B cell (primary cell): ENCODE results near the gene CXCR6. TPM values are rescaled to one million over a fixed set of nuclear protein-coding genes. Genes with fewer than 3 reads are reported as not detected.

Experiments
- ATAC-seq: fragments of 200-7000 bp; cut with Tn5 transposase; one replicate; pipeline ENCODE4 v1.10.0; 2021; ENCODE audit warnings: low read depth, mild to moderate bottlenecking, moderate number of reproducible peaks, moderate library complexity
- CTCF ChIA-PET: fragments of 350-600 bp; sonication (Branson Sonifier 250); formaldehyde crosslinking; loops from one replicate; lab custom pipeline; 2021; ENCODE audit warnings: antibody characterized with exemption, inconsistent platforms; lab: Charles Lee
- POLR2A ChIA-PET: fragments of 350-600 bp; sonication (Branson Sonifier 250); formaldehyde crosslinking; loops from one replicate; lab custom pipeline; 2021; ENCODE audit warnings: antibody characterized with exemption; lab: Charles Lee
- DNase-seq: peaks from one replicate; pipeline ENCODE4 v3.0.0; 2013
- H2AFZ ChIP-seq: 2 replicates; pipeline ENCODE4 v1.6.1; 2012; ENCODE audit warnings: mild to moderate bottlenecking, low read depth, low read length; ENCODE audit not compliant: insufficient read depth, poor library complexity, severe bottlenecking
- H3K27ac ChIP-seq, 2 donors: 1 replicate in 1 of 2; 2 replicates in 1 of 2; pipeline ENCODE4 v1.5.1; 2012 to 2013; ENCODE audit warnings: low read length in 2 of 2, mild to moderate bottlenecking in 2 of 2, moderate library complexity in 1 of 2
- H3K27me3 ChIP-seq, 4 experiments: fragments of 200-600 bp in 1 of 4; sonication (generic) in 1 of 4; replicated peaks in 1 of 4; 1 replicate in 2 of 4; 2 replicates in 2 of 4; pipeline versions ENCODE4 v1.6.1 to v1.7.0; 2013 to 2016; ENCODE audit warnings: low read length in 3 of 4, mild to moderate bottlenecking in 2 of 4, mixed read lengths in 1 of 4, moderate library complexity in 1 of 4; ENCODE audit not compliant: insufficient read depth in 4 of 4, control insufficient read depth in 3 of 4; ENCODE audit errors: control extremely low read depth in 1 of 4
- H3K36me3 ChIP-seq, 2 experiments: replicated peaks in 1 of 2; 1 replicate in 1 of 2; 2 replicates in 1 of 2; pipeline versions ENCODE4 v1.6.1 to v1.7.1; 2013; ENCODE audit warnings: low read length in 1 of 2; ENCODE audit not compliant: insufficient read depth in 2 of 2, control insufficient read depth in 1 of 2; ENCODE audit errors: control extremely low read depth in 1 of 2, extremely low read depth in 1 of 2
- H3K4me1 ChIP-seq, 2 donors: fragments of 200-600 bp in 1 of 2; sonication (generic) in 1 of 2; 1 replicate in 1 of 2; 2 replicates in 1 of 2; pipeline versions ENCODE4 v1.5.1 to v1.6.1; 2013 to 2017; ENCODE audit warnings: low read length in 2 of 2; ENCODE audit not compliant: control insufficient read depth in 2 of 2, insufficient read depth in 2 of 2
- H3K4me2 ChIP-seq: replicated peaks from 2 replicates; pipeline ENCODE3; 2012; ENCODE audit warnings: mild to moderate bottlenecking, low read depth, low read length; ENCODE audit not compliant: poor library complexity, severe bottlenecking
- H3K4me3 ChIP-seq, 5 experiments: fragments of 200-600 bp in 1 of 5; sonication (generic) in 1 of 5; 1 replicate in 3 of 5; 2 replicates in 2 of 5; pipeline versions ENCODE4 v1.5.1 to v1.7.0; 2011 to 2016; ENCODE audit warnings: low read length in 4 of 5, mild to moderate bottlenecking in 4 of 5, low read depth in 2 of 5, control low read depth in 1 of 5, moderate library complexity in 1 of 5; ENCODE audit not compliant: insufficient read depth in 1 of 5; ENCODE audit errors: control extremely low read depth in 1 of 5, extremely low read depth in 1 of 5
- H3K79me2 ChIP-seq: fragments of 200-600 bp; sonication (generic); one replicate; pipeline ENCODE4 v1.6.0; 2016; ENCODE audit warnings: low read length; ENCODE audit not compliant: control insufficient read depth, insufficient read depth
- H3K9ac ChIP-seq: fragments of 200-600 bp; sonication (generic); 2 replicates; pipeline ENCODE4 v1.6.1; 2017; ENCODE audit warnings: mild to moderate bottlenecking, low read length, moderate library complexity
- H3K9me3 ChIP-seq, 3 donors: one replicate each; pipeline versions ENCODE4 v1.6.1 to v1.7.1; 2013; ENCODE audit warnings: low read length in 2 of 3; ENCODE audit not compliant: control insufficient read depth in 2 of 3, insufficient read depth in 1 of 3; ENCODE audit errors: control extremely low read depth in 1 of 3
- H4K20me1 ChIP-seq: 2 replicates; pipeline ENCODE4 v1.6.0; 2012; ENCODE audit warnings: mild to moderate bottlenecking, low read length; ENCODE audit not compliant: insufficient read depth, control insufficient read depth, poor library complexity, severe bottlenecking
- H3K27ac Mint-ChIP-seq: one replicate; pipeline ENCODE4 v1.8.0; 2021; ENCODE audit warnings: mixed read lengths
- H3K27me3 Mint-ChIP-seq: one replicate; pipeline ENCODE4 v1.8.0; 2021; ENCODE audit warnings: mixed read lengths
- H3K4me1 Mint-ChIP-seq: one replicate; pipeline ENCODE4 v1.8.0; 2021; ENCODE audit warnings: mixed read lengths
- H3K4me3 Mint-ChIP-seq: one replicate; pipeline ENCODE4 v1.8.0; 2021; ENCODE audit warnings: mixed read lengths
- H3K9me3 Mint-ChIP-seq: one replicate; pipeline ENCODE4 v1.8.0; 2022; ENCODE audit warnings: mixed read lengths; ENCODE audit not compliant: insufficient read depth
- CTCF ChIP-seq: fragments of 200-600 bp; IDR thresholded peaks from one replicate; pipeline ENCODE4 v1.8.0; 2022; ENCODE audit warnings: antibody characterized with exemption, mild to moderate bottlenecking
- EZH2 ChIP-seq: IDR thresholded peaks from 2 replicates; pipeline ENCODE4 v1.6.1; 2012; ENCODE audit warnings: borderline replicate concordance, low read depth, mild to moderate bottlenecking, moderate library complexity, low read length; ENCODE audit not compliant: insufficient read depth, poor library complexity, severe bottlenecking
- WGBS: methylation state at CpG from one replicate; pipeline ENCODE4 v1.1.5; 2013; ENCODE audit warnings: missing lambda C conversion rate; ENCODE audit not compliant: insufficient coverage; 5-methylcytosine and 5-hydroxymethylcytosine counted together
- intact Hi-C: fragments of 100-400 bp; cut with micrococcal nuclease; formaldehyde crosslinking; loops from one replicate; pipeline ENCODE4 v1.10.0; 2022
- polyA plus RNA-seq: library from polyadenylated mRNA; depleted of rRNA; stranded (reverse); fragments of >200 nt; gene quantifications from 2 replicates; pipeline ENCODE4 v1.2.3, GENCODE V29; 2012
- total RNA-seq, 2 donors: library from RNA; stranded (reverse); fragments of 120-200 nt in 1 of 2; gene quantifications; 1 replicate in 1 of 2; 2 replicates in 1 of 2; pipeline versions ENCODE4 v1.2.3 to v1.2.4, GENCODE V29; 2013 to 2022

CXCR6 gene
- total and polyA plus RNA-seq, 2 donors (not counting 1 experiment from before 2014, with no cell fraction given), result not detected

GRCh38 chr3:45967724-45968123 lies 24.5 kb downstream of the CXCR6 start:
- no peak overlapping the region for H3K4me3 Mint-ChIP-seq

DNA sequence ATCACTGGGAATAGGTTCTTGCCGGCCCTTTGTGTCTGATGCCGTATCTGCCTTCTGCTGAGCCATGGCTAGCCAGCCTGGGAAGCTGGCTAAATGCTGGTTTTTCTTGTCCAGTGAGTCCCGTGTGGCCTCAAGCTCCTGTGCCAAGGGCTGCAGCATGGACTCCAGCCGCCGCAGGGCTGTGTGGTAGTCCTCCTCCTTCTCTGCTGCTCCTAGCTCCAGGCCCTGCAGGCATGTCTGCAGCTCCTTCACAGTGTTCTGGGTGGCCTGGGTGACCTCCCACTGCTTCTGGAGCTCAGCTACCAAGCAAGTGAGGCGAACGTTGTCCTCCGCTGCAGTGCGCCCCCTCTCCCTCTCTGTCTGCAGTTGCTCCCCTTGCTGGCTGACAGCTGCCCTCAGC lies 24.9 kb downstream of the CXCR6 start:
- Histone ChIP-seq H3K4me3 (no peak overlapping the region), H2AFZ (no peak overlapping the region), H3K36me3 (peaks cover 0 to 74% of the 10 kb centered on the region in 2 experiments), H3K9me3 (no peaks in the 10 kb centered on the region), H3K27ac (no peak overlapping the region), H3K79me2 (no peaks in the 10 kb centered on the region), H4K20me1 (no peaks in the 10 kb centered on the region), H3K9ac (no peak overlapping the region), H3K4me1 (peaks cover 7 to 11% of the 10 kb centered on the region in 2 donors), H3K4me2 (no peak overlapping the region), H3K27me3 (no peaks in the 10 kb centered on the region)
- Mint-ChIP-seq H3K9me3 (no peaks in the 10 kb centered on the region), H3K4me3 (no peak overlapping the region), H3K27ac (no peak overlapping the region), H3K27me3 (no peaks in the 10 kb centered on the region), H3K4me1 (peaks cover 11% of the 10 kb centered on the region)
- ATAC-seq (no peak), DNase-seq (no peak)
- intact Hi-C loops, result no loop called here
- TF ChIP-seq EZH2 (no peak), CTCF (no peak)
- WGBS, result 99% methylated on average over 9 of the region's 9 CpGs
- ChIA-PET POLR2A (no interaction called here), CTCF (interaction anchor here (0.6 to 1.4 kb wide), 3 partner anchors 30 to 110 kb away, joined by 3 read pairs; no protein-coding TSS in a partner anchor)

More at GRCh38 chr3:45967724-45968123, 24.5 kb downstream of the CXCR6 start:
- DNase-seq, result no peak
- Mint-ChIP-seq H3K27ac (no peak overlapping the region), H3K4me1 (peaks cover 7% of the 10 kb centered on the region), H3K27me3 (no peaks in the 10 kb centered on the region), H3K9me3 (no peaks in the 10 kb centered on the region)
- Histone ChIP-seq H3K4me1 (peaks cover 5 to 8% of the 10 kb centered on the region in 2 donors), H3K9ac (no peak overlapping the region), H3K36me3 (peaks cover 0 to 78% of the 10 kb centered on the region in 2 experiments), H3K9me3 (no peaks in the 10 kb centered on the region), H3K4me2 (no peak overlapping the region), H3K27ac (no peak overlapping the region), H2AFZ (no peak overlapping the region), H3K27me3 (no peaks in the 10 kb centered on the region), H4K20me1 (no peaks in the 10 kb centered on the region), H3K79me2 (no peaks in the 10 kb centered on the region), H3K4me3 (no peak overlapping the region)
- ChIA-PET POLR2A (no interaction called here), CTCF (interaction anchor here (0.6 to 1.4 kb wide), 3 partner anchors 9 to 108 kb away, joined by 3 read pairs; no protein-coding TSS in a partner anchor)
- 95% methylated on average over 8 of the region's 8 CpGs for WGBS
- ATAC-seq, result no peak
- intact Hi-C loops, result no loop called here
- no peak for TF ChIP-seq EZH2
